Measurements from ENCODE around the gene ZNF853. TPM values are rescaled to one million over a fixed set of nuclear protein-coding genes. Genes with fewer than 3 reads are reported as not detected.

Gene ZNF853
- total and polyA plus RNA-seq, 2 donors (not counting 3 experiments of a cell fraction or from before 2014, with no cell fraction given) = 0.47 to 0.58 TPM

DNA sequence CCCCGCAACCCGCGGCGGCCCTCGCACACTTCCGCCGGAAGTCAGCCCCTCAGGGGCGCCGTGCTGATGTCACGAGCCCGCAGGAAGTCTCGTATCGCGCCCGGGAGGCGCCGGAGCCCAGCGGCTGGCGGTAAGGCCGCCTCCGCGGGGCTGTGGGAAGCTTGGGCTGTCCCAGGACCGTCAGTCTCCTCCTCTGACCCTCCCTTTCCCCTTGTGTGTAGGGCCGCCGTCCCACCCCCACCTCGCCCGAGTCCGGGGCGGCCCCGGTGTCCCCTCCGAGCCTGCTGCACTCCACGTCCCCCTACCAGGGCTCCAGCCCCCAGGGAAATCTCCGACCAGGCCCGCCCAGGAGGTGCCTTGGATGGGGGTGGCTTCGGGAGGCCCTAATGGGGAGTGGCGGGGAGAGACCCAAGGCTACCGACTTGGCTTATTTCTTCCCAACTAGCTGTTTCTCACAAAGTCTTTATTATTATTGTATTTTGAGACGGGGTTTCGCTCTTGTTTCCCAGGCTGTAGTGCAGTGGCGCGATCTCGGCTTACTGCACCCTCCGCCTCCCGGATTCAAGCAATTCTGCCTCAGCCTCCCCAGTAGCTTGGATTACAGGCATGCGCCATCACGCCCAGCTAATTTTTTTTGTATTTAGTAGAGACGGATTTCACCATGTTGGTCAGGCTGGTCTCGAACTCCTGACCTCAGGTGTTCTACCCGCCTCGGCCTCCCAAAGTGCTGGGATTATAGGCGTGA, 37.9 kb upstream of the ZNF853 start, which contains the start of gene ZDHHC4:
Gene ZDHHC4, plus strand, starts transcription at position 86 of the 745 bp plus-strand sequence. CDS start 3,108 bp downstream, outside the sequence.
- Histone ChIP-seq H3K4me1 (ENCODE audit: control insufficient read depth, extremely low read depth, insufficient read depth, low read length) (no peaks in the 10 kb centered on the region), H3K9me3 (replicated peaks; ENCODE audit: control insufficient read depth, insufficient read depth, low read length) (no peaks in the 10 kb centered on the region), H3K27ac (ENCODE audit: insufficient read depth, low read depth, low read length) (peak within 1 kb of the TSS; percentile 96), H3K79me2 (ENCODE audit: control insufficient read depth, insufficient read depth, low read length) (no peaks in the 10 kb centered on the region), H2AFZ (ENCODE audit: low read depth, low read length) (peak within 1 kb of the TSS; percentile 87), H3K9me1 (replicated peaks; ENCODE audit: control insufficient read depth, extremely low read depth, insufficient read depth, low read length) (no peaks in the 10 kb centered on the region), H4K20me1 (replicated peaks; ENCODE audit: control insufficient read depth, extremely low read depth, insufficient read depth, low read length) (no peaks in the 10 kb centered on the region), H3K9ac (replicated peaks; ENCODE audit: extremely low read depth, insufficient read depth, low read length) (peak within 1 kb of the TSS; percentile 97), H3K27me3 (ENCODE audit: control insufficient read depth in 2 of 2, insufficient read depth in 2 of 2, low read length in 2 of 2) (no peaks in the 10 kb centered on the region), H3K36me3 (ENCODE audit: control insufficient read depth in 2 of 2, extremely low read depth in 1 of 2, insufficient read depth in 2 of 2, low read length in 2 of 2) (peaks cover 1 to 3% of the 10 kb centered on the region in 2 experiments), H3K4me3 (replicated peaks in 1 of 3; ENCODE audit: insufficient read depth in 1 of 3, low read depth in 1 of 3, low read length in 3 of 3) (peak within 1 kb of the TSS; percentile 73 to 91 (median 87)), H3K4me2 (ENCODE audit: insufficient read depth, low read length) (peak within 1 kb of the TSS; percentile 65)
- TF ChIP-seq GATA2 (IDR thresholded peaks at IDR 0.05; ENCODE audit: insufficient read depth, insufficient read length, low read depth, low read length) (no peak), POLR2AphosphoS5 (IDR thresholded peaks at IDR 0.05; ENCODE audit: insufficient read depth, low read depth, low read length) (peak; percentile 96), FOS (IDR thresholded peaks at IDR 0.05; ENCODE audit: borderline replicate concordance, insufficient read depth, low read length) (no peak), JUN (IDR thresholded peaks at IDR 0.05; ENCODE audit: borderline replicate concordance, insufficient read depth, insufficient read length, low read depth) (no peak), EZH2 (IDR thresholded peaks at IDR 0.05; ENCODE audit: borderline replicate concordance, low read depth, low read length, severe bottlenecking) (no peak), MYC (IDR thresholded peaks at IDR 0.05; ENCODE audit: low read depth, low read length) (no peak), POLR2A (IDR thresholded peaks at IDR 0.05; ENCODE audit: low read depth, low read length) (peak; percentile 97)
- TF ChIP-seq, protein P1, sequence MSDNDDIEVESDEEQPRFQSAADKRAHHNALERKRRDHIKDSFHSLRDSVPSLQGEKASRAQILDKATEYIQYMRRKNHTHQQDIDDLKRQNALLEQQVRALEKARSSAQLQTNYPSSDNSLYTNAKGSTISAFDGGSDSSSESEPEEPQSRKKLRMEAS (IDR thresholded peaks at IDR 0.05; ENCODE audit: insufficient read depth, insufficient read length) = peak; percentile 14
- DNase-seq (ENCODE audit: low read depth, low spot score) = peak; percentile 83
- FAIRE-seq = peak; percentile 96
- ChIA-PET CTCF (interaction anchor here (0.8 to 3.2 kb wide), 3 partner anchors 11 to 18 kb away, joined by 3 to 18 read pairs (median 3); partner anchors contain the start of gene INTS15), POLR2A (interaction anchor here (1.3 kb wide), 1 partner anchor 10 kb away, joined by 5 read pairs; no protein-coding TSS in a partner anchor)
- intact Hi-C loops (cut with micrococcal nuclease) (loop anchor here (1.0 to 5.0 kb wide), 3 partner anchors 13 to 130 kb away; partner anchors contain the start of genes INTS15 and ZNF12), dilution Hi-C loops (cut with MboI; ENCODE audit: extremely low pct_ligation_motif_present, low sequenced_read_pairs) (no loop called here)
- BruUV-seq (replicated peaks) = TSS peak; percentile 48
